ENCODE data around the gene EDN2. TPM values are rescaled to one million over a fixed set of nuclear protein-coding genes. Genes with fewer than 3 reads are reported as not detected.

Gene EDN2
- total RNA-seq, 1 donor from 2014 or later: not detected

DNA sequence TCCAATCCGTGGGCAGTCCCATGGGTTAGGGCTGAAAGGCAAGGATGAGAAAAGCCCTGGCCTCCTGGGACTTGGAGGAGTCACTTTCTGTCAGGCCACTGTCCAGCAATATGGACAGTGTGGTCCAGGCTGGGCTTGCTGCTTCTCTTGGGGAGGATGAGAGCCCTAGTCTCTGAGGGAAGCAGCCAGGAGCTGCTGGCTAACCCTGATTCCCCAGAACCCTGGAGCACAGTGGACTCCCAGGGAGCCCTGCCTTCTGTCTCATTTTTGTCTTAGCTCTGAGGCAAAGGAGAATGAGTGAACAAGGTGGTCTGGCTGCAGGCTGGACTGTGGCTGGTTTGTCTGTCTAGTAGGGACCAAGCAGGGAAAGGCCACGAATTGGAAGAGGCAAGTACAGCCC lies 23.8 kb upstream of the EDN2 start:
- Mint-ChIP-seq H3K4me1 (ENCODE audit: low read depth, unreplicated experiment) (peaks cover 39% of the 10 kb centered on the region), H3K36me3 (ENCODE audit: unreplicated experiment) (peaks cover 8% of the 10 kb centered on the region), H3K4me3 (ENCODE audit: unreplicated experiment) (no peak overlapping the region), H3K27me3 (ENCODE audit: unreplicated experiment) (peaks cover 14% of the 10 kb centered on the region), H3K27ac (ENCODE audit: unreplicated experiment) (no peak overlapping the region), H3K9me3 (ENCODE audit: unreplicated experiment) (peaks cover 15% of the 10 kb centered on the region)
- TF ChIP-seq, protein P1, sequence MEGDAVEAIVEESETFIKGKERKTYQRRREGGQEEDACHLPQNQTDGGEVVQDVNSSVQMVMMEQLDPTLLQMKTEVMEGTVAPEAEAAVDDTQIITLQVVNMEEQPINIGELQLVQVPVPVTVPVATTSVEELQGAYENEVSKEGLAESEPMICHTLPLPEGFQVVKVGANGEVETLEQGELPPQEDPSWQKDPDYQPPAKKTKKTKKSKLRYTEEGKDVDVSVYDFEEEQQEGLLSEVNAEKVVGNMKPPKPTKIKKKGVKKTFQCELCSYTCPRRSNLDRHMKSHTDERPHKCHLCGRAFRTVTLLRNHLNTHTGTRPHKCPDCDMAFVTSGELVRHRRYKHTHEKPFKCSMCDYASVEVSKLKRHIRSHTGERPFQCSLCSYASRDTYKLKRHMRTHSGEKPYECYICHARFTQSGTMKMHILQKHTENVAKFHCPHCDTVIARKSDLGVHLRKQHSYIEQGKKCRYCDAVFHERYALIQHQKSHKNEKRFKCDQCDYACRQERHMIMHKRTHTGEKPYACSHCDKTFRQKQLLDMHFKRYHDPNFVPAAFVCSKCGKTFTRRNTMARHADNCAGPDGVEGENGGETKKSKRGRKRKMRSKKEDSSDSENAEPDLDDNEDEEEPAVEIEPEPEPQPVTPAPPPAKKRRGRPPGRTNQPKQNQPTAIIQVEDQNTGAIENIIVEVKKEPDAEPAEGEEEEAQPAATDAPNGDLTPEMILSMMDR (IDR thresholded peaks at IDR 0.05; ENCODE audit: partially characterized antibody, unreplicated experiment): no peak
- DNase-seq: no peak

DNA sequence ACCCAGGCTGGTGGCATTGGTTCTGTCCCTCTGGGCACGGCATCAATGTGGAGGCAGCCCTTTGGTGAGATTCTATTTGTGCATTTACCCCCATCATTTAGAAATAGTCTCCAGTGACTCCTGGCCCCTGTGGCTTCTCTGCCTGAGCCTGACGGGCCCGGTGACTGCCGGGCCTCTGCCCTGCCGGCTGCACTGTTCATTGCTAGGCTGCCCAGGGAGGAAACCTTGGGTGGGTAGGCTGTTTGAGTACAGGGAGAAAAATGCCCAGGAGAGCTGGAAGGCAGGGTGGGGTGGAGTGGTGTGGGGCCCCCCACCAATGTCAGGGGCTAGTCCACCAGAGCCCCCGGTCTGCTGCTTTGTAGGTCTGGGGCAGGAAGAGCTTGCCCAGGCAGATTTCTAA lies 23.4 kb upstream of the EDN2 start:
- TF ChIP-seq, protein P1 (IDR thresholded peaks at IDR 0.05; ENCODE audit: partially characterized antibody, unreplicated experiment): no peak
- no peak for DNase-seq
- H3K27ac Mint-ChIP-seq (ENCODE audit: unreplicated experiment): no peak overlapping the region
- H3K9me3 Mint-ChIP-seq (ENCODE audit: unreplicated experiment): peaks cover 15% of the 10 kb centered on the region
- H3K27me3 Mint-ChIP-seq (ENCODE audit: unreplicated experiment): peaks cover 14% of the 10 kb centered on the region
- H3K4me1 Mint-ChIP-seq (ENCODE audit: low read depth, unreplicated experiment): peaks cover 39% of the 10 kb centered on the region
- peaks cover 8% of the 10 kb centered on the region for H3K36me3 Mint-ChIP-seq (ENCODE audit: unreplicated experiment)
- H3K4me3 Mint-ChIP-seq (ENCODE audit: unreplicated experiment): no peak overlapping the region

DNA sequence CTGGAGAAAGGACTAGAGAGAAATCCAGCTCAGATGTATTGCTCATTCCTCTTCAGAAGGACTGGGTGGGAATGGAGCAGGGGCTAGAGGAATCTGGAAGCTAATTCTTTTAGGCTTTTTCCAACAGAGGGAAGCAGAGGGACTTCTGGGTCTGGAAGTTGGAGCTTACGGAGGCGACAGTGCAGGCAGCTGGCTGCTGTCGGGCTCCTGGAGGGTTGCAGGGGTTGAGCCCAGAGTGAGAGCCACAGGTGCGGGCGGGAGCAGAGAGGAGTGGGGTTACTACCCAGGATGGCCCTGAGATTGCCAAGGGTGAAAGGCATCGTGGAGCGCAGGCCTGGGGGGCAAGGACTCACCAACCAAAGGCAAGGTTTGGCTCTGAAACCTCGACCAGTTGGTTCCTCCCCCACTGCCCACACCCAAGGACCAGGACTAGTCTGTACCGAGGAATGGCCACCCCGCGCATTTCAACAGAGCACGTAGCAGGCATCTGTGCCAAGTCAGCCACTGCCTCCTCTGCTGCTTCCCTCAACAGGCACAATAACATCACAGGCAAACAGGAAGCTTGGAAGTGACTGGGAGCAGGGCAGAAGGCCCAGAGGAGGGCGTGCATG lies 22.7 kb upstream of the EDN2 start:
- peak overlapping the region; percentile 42 for H3K4me3 Mint-ChIP-seq (ENCODE audit: unreplicated experiment)
- H3K27me3 Mint-ChIP-seq (ENCODE audit: unreplicated experiment): peaks cover 14% of the 10 kb centered on the region
- H3K4me1 Mint-ChIP-seq (ENCODE audit: low read depth, unreplicated experiment): peaks cover 42% of the 10 kb centered on the region
- TF ChIP-seq, protein P1 (IDR thresholded peaks at IDR 0.05; ENCODE audit: partially characterized antibody, unreplicated experiment): no peak
- no peak for DNase-seq
- H3K9me3 Mint-ChIP-seq (ENCODE audit: unreplicated experiment): peaks cover 15% of the 10 kb centered on the region
- peaks cover 7% of the 10 kb centered on the region for H3K36me3 Mint-ChIP-seq (ENCODE audit: unreplicated experiment)
- H3K27ac Mint-ChIP-seq (ENCODE audit: unreplicated experiment): no peak overlapping the region

DNA sequence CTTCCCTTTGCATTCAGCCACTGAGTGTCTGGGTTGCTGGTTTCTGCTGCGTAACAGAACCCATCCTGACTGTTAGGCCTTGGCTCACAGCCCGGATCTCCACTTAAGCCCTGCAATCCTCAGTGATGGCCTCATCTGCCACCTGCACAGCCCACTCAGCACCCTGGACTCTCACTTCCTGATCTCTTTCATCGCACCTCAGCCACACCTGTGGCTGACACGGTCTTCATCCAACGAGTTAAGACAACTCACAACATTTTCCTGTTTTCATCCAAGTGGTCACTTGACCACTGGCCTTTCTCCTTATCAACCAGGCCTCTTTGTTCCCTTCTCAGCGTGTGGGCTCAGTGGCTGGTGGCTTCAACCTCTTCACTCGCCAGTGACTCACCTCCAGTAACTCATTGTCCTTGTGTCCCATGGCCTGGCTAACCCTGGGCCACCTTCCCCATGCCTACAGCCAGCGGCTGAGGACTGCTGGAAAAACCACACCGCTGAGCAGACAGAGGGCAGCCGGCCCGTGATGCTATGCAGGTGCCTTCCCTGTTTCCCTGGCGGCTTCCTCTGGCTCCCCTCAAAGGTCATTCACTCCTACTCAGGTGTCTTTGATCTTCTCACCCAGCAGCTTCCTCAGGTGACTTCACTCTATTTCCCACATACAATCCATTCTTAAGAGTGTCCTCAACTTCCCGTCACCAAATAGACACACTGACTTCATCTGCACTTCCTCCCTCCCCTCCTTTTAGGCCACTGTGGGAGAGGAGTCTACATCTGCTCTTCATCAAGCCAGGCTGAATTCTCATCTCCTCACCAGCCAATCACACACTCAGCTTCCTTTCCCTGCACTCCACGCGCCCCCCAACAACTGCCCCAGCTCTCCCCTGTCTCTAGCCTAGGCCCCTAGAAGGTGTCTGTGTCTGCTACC lies 19.9 kb upstream of the EDN2 start:
- peaks cover 7% of the 10 kb centered on the region for H3K27me3 Mint-ChIP-seq (ENCODE audit: unreplicated experiment)
- TF ChIP-seq, protein P1 (IDR thresholded peaks at IDR 0.05; ENCODE audit: partially characterized antibody, unreplicated experiment): no peak
- no peak for DNase-seq
- peaks cover 36% of the 10 kb centered on the region for H3K4me1 Mint-ChIP-seq (ENCODE audit: low read depth, unreplicated experiment)
- no peaks in the 10 kb centered on the region for H3K36me3 Mint-ChIP-seq (ENCODE audit: unreplicated experiment)
- H3K27ac Mint-ChIP-seq (ENCODE audit: unreplicated experiment): no peak overlapping the region
- no peak overlapping the region for H3K4me3 Mint-ChIP-seq (ENCODE audit: unreplicated experiment)
- H3K9me3 Mint-ChIP-seq (ENCODE audit: unreplicated experiment): peaks cover 9% of the 10 kb centered on the region
